ENCODE measurements around the gene BTBD2. TPM values are rescaled to one million over a fixed set of nuclear protein-coding genes. Genes with fewer than 3 reads are reported as not detected.

Gene BTBD2
- total and polyA plus RNA-seq, 2 donors (not counting 1 experiment from before 2014, with no cell fraction given), result 75.2 to 85.6 TPM

DNA sequence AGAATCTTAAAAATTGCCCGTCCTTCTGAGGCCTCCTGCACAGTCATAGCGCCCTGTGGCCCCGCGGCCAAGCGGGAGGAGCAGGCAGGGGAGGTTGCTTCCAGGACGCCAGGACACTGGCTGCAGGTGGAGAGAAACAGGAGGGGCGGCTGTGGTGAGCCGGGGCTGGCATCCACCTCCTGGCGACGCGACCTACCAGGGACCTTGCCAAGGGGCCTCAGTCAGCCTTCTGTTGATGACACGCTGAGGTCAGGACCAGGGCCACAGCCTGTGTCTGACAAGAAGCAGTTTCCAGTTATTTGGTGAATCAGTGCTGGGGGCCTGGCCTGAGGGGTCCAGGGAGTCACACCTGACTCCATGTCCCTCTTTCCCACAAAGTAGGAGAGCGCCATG, 48.9 kb upstream of the BTBD2 start:
- no peak overlapping the region for H3K4me3 ChIP-seq (ENCODE audit: control extremely low read depth in 1 of 5, extremely low read depth in 1 of 5, insufficient read depth in 1 of 5, low read depth in 2 of 5, low read length in 4 of 5)
- TF ChIP-seq EZH2 (IDR thresholded peaks at IDR 0.05; ENCODE audit: borderline replicate concordance, insufficient read depth, low read depth, low read length, poor library complexity, severe bottlenecking), result no peak
- TF ChIP-seq, protein P1, sequence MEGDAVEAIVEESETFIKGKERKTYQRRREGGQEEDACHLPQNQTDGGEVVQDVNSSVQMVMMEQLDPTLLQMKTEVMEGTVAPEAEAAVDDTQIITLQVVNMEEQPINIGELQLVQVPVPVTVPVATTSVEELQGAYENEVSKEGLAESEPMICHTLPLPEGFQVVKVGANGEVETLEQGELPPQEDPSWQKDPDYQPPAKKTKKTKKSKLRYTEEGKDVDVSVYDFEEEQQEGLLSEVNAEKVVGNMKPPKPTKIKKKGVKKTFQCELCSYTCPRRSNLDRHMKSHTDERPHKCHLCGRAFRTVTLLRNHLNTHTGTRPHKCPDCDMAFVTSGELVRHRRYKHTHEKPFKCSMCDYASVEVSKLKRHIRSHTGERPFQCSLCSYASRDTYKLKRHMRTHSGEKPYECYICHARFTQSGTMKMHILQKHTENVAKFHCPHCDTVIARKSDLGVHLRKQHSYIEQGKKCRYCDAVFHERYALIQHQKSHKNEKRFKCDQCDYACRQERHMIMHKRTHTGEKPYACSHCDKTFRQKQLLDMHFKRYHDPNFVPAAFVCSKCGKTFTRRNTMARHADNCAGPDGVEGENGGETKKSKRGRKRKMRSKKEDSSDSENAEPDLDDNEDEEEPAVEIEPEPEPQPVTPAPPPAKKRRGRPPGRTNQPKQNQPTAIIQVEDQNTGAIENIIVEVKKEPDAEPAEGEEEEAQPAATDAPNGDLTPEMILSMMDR (IDR thresholded peaks at IDR 0.05), result no peak
- H3K4me1 Mint-ChIP-seq, result peaks cover 45% of the 10 kb centered on the region
- 89% methylated on average over 13 of the region's 13 CpGs for WGBS (ENCODE audit: insufficient coverage)
- DNase-seq (no peak), ATAC-seq (ENCODE audit: low read depth) (no peak)
- H4K20me1 ChIP-seq (ENCODE audit: control insufficient read depth, insufficient read depth, low read length, poor library complexity, severe bottlenecking), result peaks cover 1% of the 10 kb centered on the region
- H3K27me3 ChIP-seq (replicated peaks in 1 of 4; ENCODE audit: control extremely low read depth in 1 of 4, control insufficient read depth in 3 of 4, insufficient read depth in 4 of 4, low read length in 3 of 4), result no peaks in the 10 kb centered on the region
- H3K4me2 ChIP-seq (replicated peaks; ENCODE audit: low read depth, low read length, poor library complexity, severe bottlenecking), result no peak overlapping the region
- intact Hi-C loops (cut with micrococcal nuclease), result no loop called here
- H3K27ac ChIP-seq (ENCODE audit: low read length in 2 of 2), result no peak overlapping the region
- peaks cover 24 to 63% of the 10 kb centered on the region in 2 donors for H3K4me1 ChIP-seq (ENCODE audit: control insufficient read depth in 2 of 2, insufficient read depth in 2 of 2, low read length in 2 of 2)
- H3K9me3 Mint-ChIP-seq (ENCODE audit: insufficient read depth), result no peaks in the 10 kb centered on the region
- H3K79me2 ChIP-seq (ENCODE audit: control insufficient read depth, insufficient read depth, low read length), result peaks cover 68% of the 10 kb centered on the region
- peak overlapping the region; percentile 59 for H3K27ac Mint-ChIP-seq
- H3K4me3 Mint-ChIP-seq, result no peak overlapping the region
- no peak overlapping the region for H2AFZ ChIP-seq (ENCODE audit: insufficient read depth, low read depth, low read length, poor library complexity, severe bottlenecking)
- H3K36me3 ChIP-seq (replicated peaks in 1 of 2; ENCODE audit: control extremely low read depth in 1 of 2, control insufficient read depth in 1 of 2, extremely low read depth in 1 of 2, insufficient read depth in 2 of 2, low read length in 1 of 2), result no peaks in the 10 kb centered on the region
- POLR2A ChIA-PET, result interaction anchor here (0.6 kb wide), 1 partner anchor 21 kb away, joined by 3 read pairs; no protein-coding TSS in a partner anchor
- H3K9ac ChIP-seq (ENCODE audit: low read length), result no peak overlapping the region
- CTCF ChIA-PET, result no interaction called here
- no peaks in the 10 kb centered on the region for H3K27me3 Mint-ChIP-seq
- no peaks in the 10 kb centered on the region for H3K9me3 ChIP-seq (ENCODE audit: control extremely low read depth in 1 of 3, control insufficient read depth in 2 of 3, insufficient read depth in 1 of 3, low read length in 2 of 3)

DNA sequence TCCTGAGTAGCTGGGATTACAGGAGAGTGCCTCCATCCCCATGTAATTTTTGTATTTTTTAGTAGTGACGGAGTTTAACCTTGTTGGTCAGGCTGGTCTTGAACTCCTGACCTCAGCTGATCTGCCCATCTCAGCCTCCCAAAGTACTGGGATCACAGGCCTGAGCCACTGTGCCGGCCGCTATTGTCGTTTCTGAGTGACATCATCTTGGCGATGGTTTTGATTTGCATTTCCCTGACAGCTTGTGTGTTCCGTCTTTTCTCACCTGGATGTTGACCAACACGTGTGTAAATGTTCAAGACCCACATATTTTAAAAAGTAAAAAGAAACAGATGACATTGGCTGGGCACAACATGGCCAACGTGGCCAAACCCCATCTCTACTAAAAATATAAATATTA, 48.3 kb upstream of the BTBD2 start:
- Histone ChIP-seq H3K9ac (ENCODE audit: low read length) (no peak overlapping the region), H3K36me3 (replicated peaks in 1 of 2; ENCODE audit: control extremely low read depth in 1 of 2, control insufficient read depth in 1 of 2, extremely low read depth in 1 of 2, insufficient read depth in 2 of 2, low read length in 1 of 2) (no peaks in the 10 kb centered on the region), H3K27me3 (replicated peaks in 1 of 4; ENCODE audit: control extremely low read depth in 1 of 4, control insufficient read depth in 3 of 4, insufficient read depth in 4 of 4, low read length in 3 of 4) (no peaks in the 10 kb centered on the region), H3K4me1 (ENCODE audit: control insufficient read depth in 2 of 2, insufficient read depth in 2 of 2, low read length in 2 of 2) (peaks cover 19 to 62% of the 10 kb centered on the region in 2 donors), H3K27ac (ENCODE audit: low read length in 2 of 2) (no peak overlapping the region), H4K20me1 (ENCODE audit: control insufficient read depth, insufficient read depth, low read length, poor library complexity, severe bottlenecking) (no peaks in the 10 kb centered on the region), H3K9me3 (ENCODE audit: control extremely low read depth in 1 of 3, control insufficient read depth in 2 of 3, insufficient read depth in 1 of 3, low read length in 2 of 3) (no peaks in the 10 kb centered on the region), H3K4me3 (ENCODE audit: control extremely low read depth in 1 of 5, extremely low read depth in 1 of 5, insufficient read depth in 1 of 5, low read depth in 2 of 5, low read length in 4 of 5) (no peak overlapping the region), H3K79me2 (ENCODE audit: control insufficient read depth, insufficient read depth, low read length) (peaks cover 65% of the 10 kb centered on the region), H3K4me2 (replicated peaks; ENCODE audit: low read depth, low read length, poor library complexity, severe bottlenecking) (no peak overlapping the region), H2AFZ (ENCODE audit: insufficient read depth, low read depth, low read length, poor library complexity, severe bottlenecking) (no peak overlapping the region)
- ChIA-PET CTCF (interaction anchor here (1.6 kb wide), 1 partner anchor 31 kb away, joined by 6 read pairs; no protein-coding TSS in a partner anchor), POLR2A (interaction anchor here (0.6 to 4.3 kb wide), 5 partner anchors 11 to 209 kb away, joined by 3 to 41 read pairs (median 4); partner anchors contain the start of genes IZUMO4, MKNK2 and MOB3A)
- H3K27ac Mint-ChIP-seq, result no peak overlapping the region
- peaks cover 42% of the 10 kb centered on the region for H3K4me1 Mint-ChIP-seq
- 94% methylated on average over 7 of the region's 8 CpGs for WGBS (ENCODE audit: insufficient coverage)
- H3K9me3 Mint-ChIP-seq (ENCODE audit: insufficient read depth), result no peaks in the 10 kb centered on the region
- H3K4me3 Mint-ChIP-seq, result peak overlapping the region; percentile 47
- H3K27me3 Mint-ChIP-seq, result no peaks in the 10 kb centered on the region
- intact Hi-C loops (cut with micrococcal nuclease), result no loop called here
- no peak for TF ChIP-seq EZH2 (IDR thresholded peaks at IDR 0.05; ENCODE audit: borderline replicate concordance, insufficient read depth, low read depth, low read length, poor library complexity, severe bottlenecking)
- TF ChIP-seq, protein P1 (IDR thresholded peaks at IDR 0.05), result no peak
- DNase-seq, result no peak
- ATAC-seq (ENCODE audit: low read depth), result no peak

Measured in B cell (primary cell).